HepG2 (cell line): ENCODE results near the gene TBC1D14. TPM values are rescaled to one million over a fixed set of nuclear protein-coding genes. Genes with fewer than 3 reads are reported as not detected.

Experiments
- CBX1 ChIP-seq: IDR thresholded peaks from one replicate; pipeline ENCODE4 v1.6.1; 2016; ENCODE audit warnings: antibody characterized with exemption, low read depth
- DMAP1 ChIP-seq: IDR thresholded peaks from 2 replicates; pipeline ENCODE4 v1.6.1; 2016
- GZF1 ChIP-seq: sonication (generic); formaldehyde crosslinking; IDR thresholded peaks from 2 replicates; pipeline ENCODE4 v1.5.1; 2020; ENCODE audit warnings: mild to moderate bottlenecking, missing genetic modification reagents
- MED8 ChIP-seq: sonication (generic); formaldehyde crosslinking; IDR thresholded peaks from 2 replicates; pipeline ENCODE4 v1.8.1; 2023; ENCODE audit warnings: mild to moderate bottlenecking, missing genetic modification reagents; ENCODE audit not compliant: insufficient replicate concordance
- NPAS2 ChIP-seq: sonication (generic); formaldehyde crosslinking; IDR thresholded peaks from 2 replicates; pipeline ENCODE4 v1.8.0; 2022; ENCODE audit warnings: mild to moderate bottlenecking, missing genetic modification reagents, borderline replicate concordance
- NR2F1 ChIP-seq, 2 experiments: fragments of 450-650 bp in 1 of 2; formaldehyde crosslinking in 1 of 2; IDR thresholded peaks; 2 replicates each; pipeline versions ENCODE4 v1.5.0 to v1.6.1; 2016 to 2020; ENCODE audit warnings: mild to moderate bottlenecking in 1 of 2, missing compliant biosample characterization in 1 of 2, missing genetic modification reagents in 1 of 2, moderate library complexity in 1 of 2
- NRL ChIP-seq: sonication (generic); formaldehyde crosslinking; IDR thresholded peaks from 2 replicates; pipeline ENCODE4 v1.5.0; 2020; ENCODE audit warnings: missing genetic modification reagents, mild to moderate bottlenecking, moderate library complexity, borderline replicate concordance
- REPIN1 ChIP-seq: sonication (generic); formaldehyde crosslinking; IDR thresholded peaks from 2 replicates; pipeline ENCODE4 v1.8.0; 2022; ENCODE audit warnings: missing genetic modification reagents, low read depth, mild to moderate bottlenecking, borderline replicate concordance
- RORA ChIP-seq: sonication (generic); formaldehyde crosslinking; IDR thresholded peaks from 2 replicates; pipeline ENCODE4 v1.5.0; 2020; ENCODE audit warnings: mild to moderate bottlenecking, missing genetic modification reagents, moderate library complexity
- SALL1 ChIP-seq: sonication (generic); formaldehyde crosslinking; IDR thresholded peaks from 2 replicates; pipeline ENCODE4 v1.8.0; 2022; ENCODE audit warnings: mild to moderate bottlenecking, missing genetic modification reagents
- SALL2 ChIP-seq: sonication (generic); formaldehyde crosslinking; IDR thresholded peaks from 2 replicates; pipeline ENCODE4 v1.8.1; 2023; ENCODE audit warnings: mild to moderate bottlenecking, missing genetic modification reagents, inconsistent platforms
- SRSF9 ChIP-seq: fragments of 200-400 bp; formaldehyde crosslinking; IDR thresholded peaks from 2 replicates; pipeline ENCODE4 v1.6.1; 2018; ENCODE audit warnings: borderline replicate concordance, mild to moderate bottlenecking, low read depth, low read length; ENCODE audit not compliant: insufficient read depth, poor library complexity, severe bottlenecking
- TEAD3 ChIP-seq: optimal IDR thresholded peaks from 2 replicates; pipeline ENCODE3; 2016; ENCODE audit warnings: borderline replicate concordance
- ZNF124 ChIP-seq: sonication (generic); formaldehyde crosslinking; IDR thresholded peaks from 2 replicates; pipeline ENCODE4 v1.4.0; 2020; ENCODE audit warnings: missing genetic modification reagents
- ZNF329 ChIP-seq: sonication (generic); formaldehyde crosslinking; IDR thresholded peaks from 2 replicates; pipeline ENCODE4 v1.9.0; 2021; ENCODE audit warnings: low read depth, mild to moderate bottlenecking, missing genetic modification reagents
- ZNF333 ChIP-seq: sonication (generic); formaldehyde crosslinking; IDR thresholded peaks from 2 replicates; pipeline ENCODE4 v1.4.0; 2020; ENCODE audit warnings: mild to moderate bottlenecking, missing genetic modification reagents, borderline replicate concordance
- ZNF674 ChIP-seq: sonication (generic); formaldehyde crosslinking; IDR thresholded peaks from 2 replicates; pipeline ENCODE4 v1.5.0; 2020; ENCODE audit warnings: low read depth, mild to moderate bottlenecking, missing genetic modification reagents
- ZNF724P ChIP-seq: sonication (generic); formaldehyde crosslinking; IDR thresholded peaks from 2 replicates; pipeline ENCODE4 v1.8.0; 2022; ENCODE audit warnings: missing genetic modification reagents, borderline replicate concordance
- polyA plus RNA-seq, 8 experiments: library from polyadenylated mRNA; depleted of rRNA in 3 of 8; stranded (reverse) in 7 of 8; unstranded in 1 of 8; fragments of >200 nt; fragmentation: Illumina TruSeq in 4 of 8; extraction: Trizol in 4 of 8; gene quantifications; 2 replicates each; pipeline versions ENCODE4 v1.2.1 to v1.2.3, GENCODE V29; 2011 to 2016; ENCODE audit warnings: low read depth in 4 of 8, missing spikeins in 1 of 8, mixed read lengths in 1 of 8; ENCODE audit not compliant: insufficient read depth in 1 of 8
- total RNA-seq, 5 experiments: library from RNA; depleted of rRNA; stranded (reverse); fragments of >200 nt; fragmentation: Illumina TruSeq; extraction: Trizol; gene quantifications; 2 replicates each; pipeline ENCODE4 v1.2.3, GENCODE V29; 2016; ENCODE audit warnings: low read depth in 1 of 5
- TF ChIP-seq, protein P1 (sequence below): sonication (generic); formaldehyde crosslinking; IDR thresholded peaks from 2 replicates; pipeline ENCODE4 v1.4.0; 2020; ENCODE audit warnings: missing genetic modification reagents, mild to moderate bottlenecking, borderline replicate concordance

TBC1D14 gene
- total and polyA plus RNA-seq, 2 of the 13 experiments (the other 11 are each of a cell fraction or from before 2014, with no cell fraction given): 29.5 to 46.5 TPM

DNA sequence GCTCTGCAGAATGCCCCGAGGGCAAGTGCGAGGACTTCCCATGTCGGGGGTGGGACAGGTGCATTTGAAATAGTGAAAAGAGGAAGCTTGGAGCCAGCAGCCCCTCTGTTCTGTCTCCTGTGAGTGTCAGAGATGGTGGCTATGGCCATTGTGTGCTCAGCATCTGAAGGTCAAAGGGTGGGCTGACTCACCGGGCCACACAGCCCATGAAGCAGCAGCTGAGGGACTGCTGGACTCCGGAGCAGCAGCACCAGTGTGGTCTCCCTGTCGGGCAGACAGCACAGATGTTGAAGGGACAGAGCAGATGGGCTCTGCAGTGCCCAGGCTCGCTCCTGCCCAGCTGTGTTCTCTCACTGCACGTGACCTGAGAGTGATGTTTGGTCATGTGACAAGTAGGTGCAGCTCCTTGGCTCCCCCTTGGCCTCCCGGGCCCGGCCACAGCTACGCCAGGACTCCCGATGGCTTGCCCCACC, 53.5 kb downstream of the TBC1D14 start (continued):
- TF ChIP-seq REPIN1 (CRISPR knock-in tag) (no peak), NPAS2 (CRISPR knock-in tag) (no peak), NR2F1 (CRISPR knock-in tag; IDR thresholded peaks at IDR 0.05) (peak; percentile 54 to 67; a peak in 3 of 4 replicates), ZNF333 (0 out of 2 replicates have a peak, but pooled peaks have one; percentile 33), MED8 (CRISPR knock-in tag) (no peak), DMAP1 (CRISPR knock-in tag) (no peak), ZNF724P (CRISPR knock-in tag) (no peak), ZNF124 (CRISPR knock-in tag) (no peak), ZNF674 (no peak), SRSF9 (no peak), GZF1 (CRISPR knock-in tag) (no peak), SALL2 (no peak), ZNF329 (no peak), RORA (CRISPR knock-in tag) (no peak), SALL1 (CRISPR knock-in tag) (peak; percentile 49), TEAD3 (CRISPR knock-in tag) (peak; percentile 43), NRL (CRISPR knock-in tag) (no peak), CBX1 (no peak)
- TF ChIP-seq, protein P1, sequence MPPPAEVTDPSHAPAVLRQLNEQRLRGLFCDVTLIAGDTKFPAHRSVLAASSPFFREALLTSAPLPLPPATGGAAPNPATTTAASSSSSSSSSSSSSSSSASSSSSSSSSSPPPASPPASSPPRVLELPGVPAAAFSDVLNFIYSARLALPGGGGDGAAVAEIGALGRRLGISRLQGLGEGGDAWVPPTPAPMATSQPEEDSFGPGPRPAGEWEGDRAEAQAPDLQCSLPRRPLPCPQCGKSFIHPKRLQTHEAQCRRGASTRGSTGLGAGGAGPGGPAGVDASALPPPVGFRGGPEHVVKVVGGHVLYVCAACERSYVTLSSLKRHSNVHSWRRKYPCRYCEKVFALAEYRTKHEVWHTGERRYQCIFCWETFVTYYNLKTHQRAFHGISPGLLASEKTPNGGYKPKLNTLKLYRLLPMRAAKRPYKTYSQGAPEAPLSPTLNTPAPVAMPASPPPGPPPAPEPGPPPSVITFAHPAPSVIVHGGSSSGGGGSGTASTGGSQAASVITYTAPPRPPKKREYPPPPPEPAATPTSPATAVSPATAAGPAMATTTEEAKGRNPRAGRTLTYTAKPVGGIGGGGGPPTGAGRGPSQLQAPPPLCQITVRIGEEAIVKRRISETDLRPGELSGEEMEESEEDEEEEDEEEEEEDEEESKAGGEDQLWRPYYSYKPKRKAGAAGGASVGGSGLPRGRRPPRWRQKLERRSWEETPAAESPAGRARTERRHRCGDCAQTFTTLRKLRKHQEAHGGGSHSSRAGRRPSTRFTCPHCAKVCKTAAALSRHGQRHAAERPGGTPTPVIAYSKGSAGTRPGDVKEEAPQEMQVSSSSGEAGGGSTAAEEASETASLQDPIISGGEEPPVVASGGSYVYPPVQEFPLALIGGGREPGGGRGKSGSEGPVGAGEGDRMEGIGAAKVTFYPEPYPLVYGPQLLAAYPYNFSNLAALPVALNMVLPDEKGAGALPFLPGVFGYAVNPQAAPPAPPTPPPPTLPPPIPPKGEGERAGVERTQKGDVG (CRISPR knock-in tag): no peak
- TF ChIP-seq, all 625 proteins: peak for 31
